Liver (tissue), 9 donors: ENCODE results near the gene LPP. TPM values are rescaled to one million over a fixed set of nuclear protein-coding genes. Genes with fewer than 3 reads are reported as not detected.

ENCODE experiments used
- DNase-seq: peaks from one replicate; pipeline ENCODE4 v3.0.0-alpha.2; 2017; ENCODE audit warnings: low spot score
- H3K27ac ChIP-seq, 2 donors: one replicate each; pipeline ENCODE4 v1.7.0; 2013; ENCODE audit warnings: inconsistent platforms in 2 of 2, low read length in 2 of 2, control low read depth in 1 of 2, low read depth in 1 of 2, mild to moderate bottlenecking in 1 of 2
- H3K27me3 ChIP-seq, 4 donors: one replicate each; pipeline versions ENCODE4 v1.6.1 to v1.7.0; 2013; ENCODE audit warnings: low read length in 3 of 4, inconsistent platforms in 1 of 4, mild to moderate bottlenecking in 1 of 4, moderate library complexity in 1 of 4; ENCODE audit not compliant: control insufficient read depth in 4 of 4, insufficient read depth in 4 of 4
- H3K36me3 ChIP-seq, 4 donors: one replicate each; pipeline versions ENCODE4 v1.6.1 to v1.7.0; 2013; ENCODE audit warnings: low read length in 3 of 4, mild to moderate bottlenecking in 3 of 4, low read depth in 1 of 4, moderate library complexity in 1 of 4; ENCODE audit not compliant: control insufficient read depth in 4 of 4, insufficient read depth in 3 of 4
- H3K4me1 ChIP-seq, 4 donors: one replicate each; pipeline versions ENCODE4 v1.6.1 to v1.7.0; 2013; ENCODE audit warnings: low read length in 3 of 4, mild to moderate bottlenecking in 3 of 4, moderate library complexity in 1 of 4; ENCODE audit not compliant: control insufficient read depth in 4 of 4, insufficient read depth in 4 of 4
- H3K4me3 ChIP-seq, 3 donors: one replicate each; pipeline versions ENCODE4 v1.6.1 to v1.7.0; 2013; ENCODE audit warnings: low read length in 3 of 3, control low read depth in 1 of 3, low read depth in 1 of 3, mild to moderate bottlenecking in 1 of 3
- H3K9ac ChIP-seq, 2 donors: one replicate each; pipeline ENCODE4 v1.7.0; 2013; ENCODE audit warnings: low read length in 2 of 2, mild to moderate bottlenecking in 2 of 2, moderate library complexity in 2 of 2, control low read depth in 1 of 2, low read depth in 1 of 2
- H3K9me3 ChIP-seq, 4 donors: one replicate each; pipeline versions ENCODE4 v1.6.1 to v1.7.0; 2013; ENCODE audit warnings: low read length in 3 of 4; ENCODE audit not compliant: control insufficient read depth in 4 of 4
- ATF3 ChIP-seq: IDR thresholded peaks from 2 replicates; pipeline ENCODE4 v1.6.1; 2016; ENCODE audit warnings: antibody characterized with exemption
- CTCF ChIP-seq: fragments of 150-350 bp; IDR thresholded peaks from 2 replicates; pipeline ENCODE4 v1.5.1; 2017; ENCODE audit warnings: improper control_type of control experiment, low read depth, low read length; ENCODE audit not compliant: missing input control
- EGR1 ChIP-seq, 2 donors: IDR thresholded peaks; 2 replicates each; pipeline ENCODE4 v1.6.1; 2016 to 2018; ENCODE audit warnings: antibody characterized with exemption in 2 of 2, low read depth in 2 of 2
- FOXA1 ChIP-seq: IDR thresholded peaks from 2 replicates; pipeline ENCODE4 v1.6.1; 2016; ENCODE audit warnings: antibody characterized with exemption
- FOXA2 ChIP-seq: IDR thresholded peaks from 2 replicates; pipeline ENCODE4 v1.6.1; 2016; ENCODE audit warnings: antibody characterized with exemption
- GABPA ChIP-seq, 2 donors: IDR thresholded peaks in 1 of 2; conservative IDR thresholded peaks in 1 of 2; 2 replicates each; pipeline ENCODE4 v1.6.1; 2016; ENCODE audit warnings: antibody characterized with exemption in 2 of 2, mild to moderate bottlenecking in 1 of 2, moderate library complexity in 1 of 2
- HNF4A ChIP-seq, 2 donors: conservative IDR thresholded peaks; 2 replicates each; pipeline ENCODE4 v1.6.1; 2016; ENCODE audit warnings: antibody characterized with exemption in 2 of 2, mild to moderate bottlenecking in 2 of 2
- HNF4G ChIP-seq: IDR thresholded peaks from 2 replicates; pipeline ENCODE4 v1.6.1; 2016; ENCODE audit warnings: antibody characterized with exemption
- JUND ChIP-seq, 2 donors: IDR thresholded peaks; 2 replicates each; pipeline ENCODE4 v1.6.1; 2016; ENCODE audit warnings: antibody characterized with exemption in 2 of 2
- MAX ChIP-seq: IDR thresholded peaks from 2 replicates; pipeline ENCODE4 v1.6.1; 2016; ENCODE audit warnings: antibody characterized with exemption
- NR2F2 ChIP-seq: IDR thresholded peaks from 2 replicates; pipeline ENCODE4 v1.6.1; 2016; ENCODE audit warnings: antibody characterized with exemption
- RAD21 ChIP-seq, 2 donors: IDR thresholded peaks; 2 replicates each; pipeline ENCODE4 v1.6.1; 2016; ENCODE audit warnings: antibody characterized with exemption in 2 of 2, mild to moderate bottlenecking in 2 of 2
- SP1 ChIP-seq: IDR thresholded peaks from 2 replicates; pipeline ENCODE4 v1.6.1; 2018; ENCODE audit warnings: antibody characterized with exemption, mild to moderate bottlenecking
- TAF1 ChIP-seq: conservative IDR thresholded peaks from 2 replicates; pipeline ENCODE4 v1.6.1; 2016; ENCODE audit warnings: antibody characterized with exemption, mild to moderate bottlenecking
- YY1 ChIP-seq: IDR thresholded peaks from 2 replicates; pipeline ENCODE4 v1.6.1; 2016; ENCODE audit warnings: antibody characterized with exemption, mild to moderate bottlenecking
- ZBTB33 ChIP-seq: IDR thresholded peaks from 2 replicates; pipeline ENCODE4 v1.6.1; 2016; ENCODE audit warnings: antibody characterized with exemption
- WGBS: extraction: QIAGEN DNeasy Blood & Tissue Kit; methylation state at CpG from one replicate; pipeline ENCODE4 v1.1.7; 2013; 5-methylcytosine and 5-hydroxymethylcytosine counted together
- polyA plus RNA-seq, 2 donors: library from polyadenylated mRNA; stranded (reverse) in 1 of 2; unstranded in 1 of 2; fragments of 200-250 nt in 1 of 2; fragments of >200 nt in 1 of 2; fragmentation: Nextera tagmentation in 1 of 2; extraction: Ambion mirVana in 1 of 2; gene quantifications; one replicate each; pipeline versions ENCODE4 v1.2.1 to v1.2.3, GENCODE V29; 2013 to 2015
- total RNA-seq, 2 donors: library from RNA; depleted of rRNA; stranded (reverse); fragments of >200 nt; gene quantifications; one replicate each; pipeline ENCODE4 v1.2.3, GENCODE V29; 2014
- donor health status: healthy.
- donor health status: healthy.
- donor health status: healthy.
- donor health status: healthy.
- donor health status: healthy.

Gene LPP
- total and polyA plus RNA-seq, 4 donors: 3.3 to 53.7 (median 28.2) TPM

- Histone ChIP-seq H3K4me3 (no peak overlapping the region), H3K27me3 (no peaks in the 10 kb centered on the region), H3K9ac (no peak overlapping the region), H3K4me1 (no peaks in the 10 kb centered on the region), H3K36me3 (no peaks in the 10 kb centered on the region), H3K27ac (no peak overlapping the region), H3K9me3 (no peaks in the 10 kb centered on the region)
- no peak for DNase-seq
- 69% methylated on average over 6 of the region's 6 CpGs for WGBS
- TF ChIP-seq ATF3: no peak
- TF ChIP-seq SP1: no peak
- no peak for TF ChIP-seq CTCF
- TF ChIP-seq JUND (IDR thresholded peaks at IDR 0.05): no peak
- TF ChIP-seq ZBTB33: no peak
- TF ChIP-seq GABPA (IDR thresholded peaks at IDR 0.05 in 1 of 2, conservative IDR thresholded peaks at IDR 0.05 in 1 of 2): no peak
- no peak for TF ChIP-seq EGR1 (IDR thresholded peaks at IDR 0.05; ENCODE audit: low read depth in 2 of 2)
- TF ChIP-seq NR2F2: no peak
- TF ChIP-seq HNF4A (conservative IDR thresholded peaks at IDR 0.05): no peak
- no peak for TF ChIP-seq HNF4G
- TF ChIP-seq YY1: no peak
- no peak for TF ChIP-seq MAX
- TF ChIP-seq RAD21 (IDR thresholded peaks at IDR 0.05): no peak
Observed at GRCh38 chr3:188123170-188123905, 30.6 kb upstream of the LPP start.

- no peaks in the 10 kb centered on the region for H3K4me1 ChIP-seq
- no peak overlapping the region for H3K9ac ChIP-seq
- no peaks in the 10 kb centered on the region for H3K36me3 ChIP-seq
- H3K27ac ChIP-seq: no peak overlapping the region
- TF ChIP-seq TAF1 (no peak), FOXA2 (no peak), HNF4A (conservative IDR thresholded peaks at IDR 0.05) (no peak), YY1 (no peak), ATF3 (no peak), JUND (IDR thresholded peaks at IDR 0.05) (no peak), EGR1 (IDR thresholded peaks at IDR 0.05; ENCODE audit: low read depth in 2 of 2) (no peak), GABPA (IDR thresholded peaks at IDR 0.05 in 1 of 2, conservative IDR thresholded peaks at IDR 0.05 in 1 of 2) (no peak), MAX (no peak), CTCF (no peak), FOXA1 (no peak), ZBTB33 (no peak), NR2F2 (no peak), HNF4G (no peak)
- no peak for DNase-seq
- no peak overlapping the region for H3K4me3 ChIP-seq
- H3K9me3 ChIP-seq: no peaks in the 10 kb centered on the region
- 94% methylated on average over 2 of the region's 2 CpGs for WGBS
- no peaks in the 10 kb centered on the region for H3K27me3 ChIP-seq
Observed at GRCh38 chr3:188124184-188124583, 29.8 kb upstream of the LPP start.
